ENCODE measurements around the gene CMTM6. TPM values are rescaled to one million over a fixed set of nuclear protein-coding genes. Genes with fewer than 3 reads are reported as not detected.

CMTM6 gene
- total and polyA plus RNA-seq, 2 of the 8 experiments (the other 6 are each of a cell fraction or from before 2014, with no cell fraction given): 24.0 to 51.5 TPM

- no peak overlapping the region for H2BK20ac ChIP-seq (ENCODE audit: low read length)
- no peak for FAIRE-seq
- H3K9me3 ChIP-seq (ENCODE audit: insufficient read depth in 2 of 2, low read depth in 1 of 2, low read length in 1 of 2): no peaks in the 10 kb centered on the region
- no peak overlapping the region for H3K4me2 ChIP-seq (ENCODE audit: insufficient read depth in 1 of 2, low read depth in 2 of 2, low read length in 2 of 2)
- ChIA-PET POLR2A (ENCODE audit: partially characterized antibody) (interaction anchor here (1.1 kb wide), 1 partner anchor 75 kb away, joined by 3 read pairs; the partner anchor contains the start of gene DYNC1LI1), CTCF (ENCODE audit: partially characterized antibody) (interaction anchor here (0.8 kb wide), 1 partner anchor 169 kb away, joined by 4 read pairs; no protein-coding TSS in a partner anchor)
- WGBS, 2 experiments (ENCODE audit: extremely low coverage in 1 of 2, insufficient coverage in 1 of 2, insufficient read length in 1 of 2, insufficient replicate concordance in 2 of 2, low coverage in 1 of 2, low lambda C conversion rate in 2 of 2, missing lambda C conversion rate in 1 of 2): 97% methylated on average over 2 of the region's 2 CpGs; no CpG with 5 or more reads in 1 of the 2 experiments
- no peak overlapping the region for H3K27ac ChIP-seq (ENCODE audit: low read depth, low read length)
- H3K23me2 ChIP-seq (ENCODE audit: low read depth, low read length): no peaks in the 10 kb centered on the region
- H3K14ac ChIP-seq (ENCODE audit: insufficient read length): no peak overlapping the region
- H2BK5ac ChIP-seq (ENCODE audit: low read depth, low read length): no peak overlapping the region
- no peaks in the 10 kb centered on the region for H3K4me1 ChIP-seq (replicated peaks in 1 of 4; ENCODE audit: control insufficient read depth in 3 of 4, insufficient read depth in 4 of 4, low read length in 3 of 4)
- no peak overlapping the region for H2AFZ ChIP-seq (ENCODE audit: low read length)
- no peak overlapping the region for H3K4me3 ChIP-seq (ENCODE audit: extremely low read depth in 1 of 4, insufficient read depth in 2 of 4, low read depth in 3 of 4, low read length in 4 of 4)
- peaks cover 0 to 5% of the 10 kb centered on the region in 2 experiments for H4K20me1 ChIP-seq (replicated peaks in 1 of 2; ENCODE audit: control insufficient read depth in 1 of 2, insufficient read depth in 2 of 2, low read length in 2 of 2)
- H3K23ac ChIP-seq (ENCODE audit: insufficient read length): no peak overlapping the region
- DNase-seq (ENCODE audit: low read depth in 1 of 2, low spot score in 2 of 2): no peak
- H3K79me2 ChIP-seq (ENCODE audit: control insufficient read depth in 1 of 2, insufficient read depth in 2 of 2, low read length in 2 of 2): peaks cover 0 to 55% of the 10 kb centered on the region in 2 experiments; a peak in 2 of 4 replicates
- no peak overlapping the region for H2BK120ac ChIP-seq (replicated peaks; ENCODE audit: low read depth, low read length)
- no peak overlapping the region for H4K8ac ChIP-seq (ENCODE audit: extremely low read depth, insufficient read depth, low read length)
- H4K91ac ChIP-seq (replicated peaks; ENCODE audit: insufficient read length, low read length): no peak overlapping the region
- H3K56ac ChIP-seq (replicated peaks; ENCODE audit: insufficient read length, low read depth, low read length): no peak overlapping the region
- no peak overlapping the region for H2AK5ac ChIP-seq (ENCODE audit: low read depth, low read length)
- no peak overlapping the region for H3K4ac ChIP-seq (replicated peaks; ENCODE audit: insufficient read length, low read depth, low read length)
- H3K18ac ChIP-seq (ENCODE audit: extremely low read depth, low read length): no peak overlapping the region
- no peak overlapping the region for H4K5ac ChIP-seq (ENCODE audit: insufficient read length, low read depth, low read length)
- TF ChIP-seq TCF12 (IDR thresholded peaks at IDR 0.05; ENCODE audit: low read depth, low read length) (no peak), RBBP5 (IDR thresholded peaks at IDR 0.05; ENCODE audit: borderline replicate concordance, low read depth, low read length) (no peak), BRCA1 (IDR thresholded peaks at IDR 0.05; ENCODE audit: low read depth, low read length) (no peak), MAFK (IDR thresholded peaks at IDR 0.05; ENCODE audit: low read depth, low read length) (no peak), KDM5A (IDR thresholded peaks at IDR 0.05; ENCODE audit: low read length) (no peak), SRF (IDR thresholded peaks at IDR 0.05; ENCODE audit: low read depth, low read length) (no peak), CTCF (IDR thresholded peaks at IDR 0.05; ENCODE audit: control extremely low read depth in 1 of 3, insufficient read depth in 1 of 3, low read depth in 1 of 3, low read length in 3 of 3) (no peak), TEAD4 (IDR thresholded peaks at IDR 0.05; ENCODE audit: low read depth, low read length) (no peak)
- no peak overlapping the region for H2BK12ac ChIP-seq (ENCODE audit: low read depth, low read length)
- H3K27me3 ChIP-seq (replicated peaks in 1 of 4; ENCODE audit: control insufficient read depth in 3 of 4, extremely low read depth in 1 of 4, insufficient read depth in 3 of 4, low read length in 3 of 4): no peaks in the 10 kb centered on the region
- no peaks in the 10 kb centered on the region; the same call in 1 of the 2 replicates for H3K79me1 ChIP-seq (ENCODE audit: low read depth, low read length)
- no peak overlapping the region for H2BK15ac ChIP-seq (ENCODE audit: low read length)
- peaks cover 0 to 4% (median 0%) of the 10 kb centered on the region in 4 experiments; a peak in 1 of 8 replicates for H3K36me3 ChIP-seq (ENCODE audit: control insufficient read depth in 2 of 4, insufficient read depth in 4 of 4, low read length in 3 of 4)
- H3K9ac ChIP-seq (replicated peaks in 1 of 4; ENCODE audit: extremely low read depth in 1 of 4, low read depth in 3 of 4, low read length in 3 of 4): no peak overlapping the region
These were observed 7.0 kb downstream of the CMTM6 start for GRCh38 chr3:32495609-32496008.

Data from H1 (cell line).